ENCODE data around the gene RAPGEF5.

RAPGEF5 gene

DNA sequence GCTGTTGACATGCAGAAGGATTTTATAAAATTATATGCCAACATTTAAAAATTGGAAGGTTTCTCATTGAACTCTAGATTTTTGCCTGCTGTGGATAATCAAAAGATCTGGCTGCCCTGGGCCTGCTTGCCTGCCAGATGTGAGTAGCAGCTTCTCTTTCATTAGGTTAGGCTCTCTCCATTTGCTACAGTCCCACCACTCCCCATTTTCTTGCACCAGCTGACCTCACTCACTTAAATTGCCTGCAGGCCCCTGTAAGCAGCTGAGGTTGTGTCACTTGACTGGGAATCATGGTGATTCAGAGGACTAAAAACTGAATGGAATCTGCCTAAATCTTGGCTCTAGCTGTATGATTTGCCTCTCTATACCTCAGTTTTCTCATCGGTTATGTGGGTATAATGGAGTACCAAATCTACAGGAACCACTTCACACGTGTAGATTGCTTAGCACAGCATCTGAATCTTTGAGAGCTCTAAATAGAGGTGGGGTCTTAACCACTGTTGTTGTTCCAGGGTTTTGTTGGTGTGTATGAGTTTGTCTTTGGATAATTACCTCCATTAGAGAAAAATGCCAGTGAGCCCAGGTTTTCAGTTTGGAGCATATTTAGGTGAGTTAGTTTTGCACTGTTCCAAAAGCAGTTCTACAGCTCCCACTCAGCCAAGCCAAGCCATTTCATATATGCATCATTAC, 18.6 kb upstream of the RAPGEF5 start:
- Histone ChIP-seq H3K4me3 (ENCODE audit: low read length) (no peak overlapping the region), H3K9me3 (ENCODE audit: insufficient read depth, low read depth, low read length) (no peaks in the 10 kb centered on the region), H3K4me1 (ENCODE audit: insufficient read depth, low read length) (no peaks in the 10 kb centered on the region), H3K27ac (ENCODE audit: low read length) (no peak overlapping the region), H3K27me3 (ENCODE audit: insufficient read depth, low read length) (no peaks in the 10 kb centered on the region), H3K9ac (ENCODE audit: low read depth, low read length) (no peak overlapping the region), H3K36me3 (ENCODE audit: insufficient read depth, low read depth, low read length) (no peaks in the 10 kb centered on the region)

GRCh38 chr7:22373911-22374310, 17.0 kb upstream of the RAPGEF5 start:
- no peaks in the 10 kb centered on the region for H3K4me1 ChIP-seq (ENCODE audit: insufficient read depth, low read length)
- H3K9ac ChIP-seq (ENCODE audit: low read depth, low read length), result no peak overlapping the region
- H3K9me3 ChIP-seq (ENCODE audit: insufficient read depth, low read depth, low read length), result no peaks in the 10 kb centered on the region
- no peaks in the 10 kb centered on the region for H3K27me3 ChIP-seq (ENCODE audit: insufficient read depth, low read length)
- no peak overlapping the region for H3K27ac ChIP-seq (ENCODE audit: low read length)
- H3K4me3 ChIP-seq (ENCODE audit: low read length), result no peak overlapping the region
- no peaks in the 10 kb centered on the region for H3K36me3 ChIP-seq (ENCODE audit: insufficient read depth, low read depth, low read length)

DNA sequence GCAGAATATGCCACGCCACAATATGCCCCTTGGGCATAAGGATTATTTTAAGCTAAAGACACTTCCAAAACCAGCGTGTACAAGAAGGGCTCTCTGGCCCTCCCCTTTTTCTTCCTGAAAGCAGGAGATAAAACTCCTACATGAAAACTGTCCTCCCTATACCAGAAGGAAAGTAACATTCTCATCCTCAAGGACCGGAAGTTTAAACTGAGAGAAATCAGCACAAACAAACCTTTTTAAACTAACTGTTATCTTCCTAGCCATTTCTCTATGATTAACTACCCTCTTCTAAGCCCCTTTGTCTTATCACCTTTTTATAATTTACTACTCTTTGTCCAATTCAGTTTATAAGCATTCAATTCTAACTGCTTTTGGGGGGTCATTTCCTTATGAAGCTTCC, 16.4 kb upstream of the RAPGEF5 start:
- H3K4me1 ChIP-seq (ENCODE audit: insufficient read depth, low read length), result no peaks in the 10 kb centered on the region
- H3K27ac ChIP-seq (ENCODE audit: low read length), result no peak overlapping the region
- H3K4me3 ChIP-seq (ENCODE audit: low read length), result no peak overlapping the region
- H3K9me3 ChIP-seq (ENCODE audit: insufficient read depth, low read depth, low read length), result no peaks in the 10 kb centered on the region
- H3K27me3 ChIP-seq (ENCODE audit: insufficient read depth, low read length), result no peaks in the 10 kb centered on the region
- no peaks in the 10 kb centered on the region for H3K36me3 ChIP-seq (ENCODE audit: insufficient read depth, low read depth, low read length)
- H3K9ac ChIP-seq (ENCODE audit: low read depth, low read length), result no peak overlapping the region

DNA sequence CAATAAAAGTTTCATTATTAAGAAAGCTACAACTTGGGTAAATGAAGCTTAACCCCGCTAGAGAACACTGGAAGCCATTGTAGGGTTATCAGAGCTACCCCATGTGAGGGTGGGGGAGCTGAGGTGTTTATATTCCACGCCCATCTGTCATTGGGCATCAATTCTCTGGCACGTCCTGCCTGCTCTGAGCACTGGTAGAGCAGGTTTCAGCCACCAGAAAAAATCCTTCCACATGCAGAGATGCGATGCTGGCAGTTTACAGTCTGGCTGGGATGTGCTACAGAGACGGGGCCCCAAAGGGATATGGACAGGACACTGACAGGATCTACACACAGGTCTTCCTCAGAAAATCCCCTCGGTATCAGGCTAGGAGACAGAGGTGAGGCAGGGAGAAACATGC, 15.9 kb upstream of the RAPGEF5 start:
- no peaks in the 10 kb centered on the region for H3K9me3 ChIP-seq (ENCODE audit: insufficient read depth, low read depth, low read length)
- H3K9ac ChIP-seq (ENCODE audit: low read depth, low read length), result no peak overlapping the region
- H3K27me3 ChIP-seq (ENCODE audit: insufficient read depth, low read length), result no peaks in the 10 kb centered on the region
- no peaks in the 10 kb centered on the region for H3K36me3 ChIP-seq (ENCODE audit: insufficient read depth, low read depth, low read length)
- no peak overlapping the region for H3K4me3 ChIP-seq (ENCODE audit: low read length)
- H3K27ac ChIP-seq (ENCODE audit: low read length), result no peak overlapping the region
- H3K4me1 ChIP-seq (ENCODE audit: insufficient read depth, low read length), result no peaks in the 10 kb centered on the region

GRCh38 chr7:22371878-22372277, 14.9 kb upstream of the RAPGEF5 start:
- Histone ChIP-seq H3K27ac (ENCODE audit: low read length) (no peak overlapping the region), H3K9ac (ENCODE audit: low read depth, low read length) (no peak overlapping the region), H3K27me3 (ENCODE audit: insufficient read depth, low read length) (no peaks in the 10 kb centered on the region), H3K36me3 (ENCODE audit: insufficient read depth, low read depth, low read length) (no peaks in the 10 kb centered on the region), H3K4me1 (ENCODE audit: insufficient read depth, low read length) (no peaks in the 10 kb centered on the region), H3K4me3 (ENCODE audit: low read length) (no peak overlapping the region), H3K9me3 (ENCODE audit: insufficient read depth, low read depth, low read length) (no peaks in the 10 kb centered on the region)

DNA sequence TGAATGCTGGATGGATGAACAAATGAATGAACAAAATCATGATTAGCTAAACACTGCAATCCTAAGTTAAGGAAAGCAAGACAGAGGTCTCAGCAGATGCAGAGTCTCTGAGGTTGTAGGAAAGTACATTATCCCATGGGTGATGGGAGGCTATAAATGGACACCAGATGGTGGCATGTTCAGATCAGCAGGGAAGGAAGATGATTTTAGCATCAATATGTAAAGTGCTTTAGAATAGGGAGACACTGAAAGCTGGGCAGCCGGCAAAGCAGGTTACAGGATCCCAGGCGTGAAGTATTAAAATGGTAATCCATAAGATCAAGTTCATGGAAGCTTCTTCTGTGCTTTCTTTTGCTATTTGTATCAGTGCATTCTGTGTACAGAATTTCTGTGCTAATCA, 7.9 kb upstream of the RAPGEF5 start:
- Histone ChIP-seq H3K36me3 (ENCODE audit: insufficient read depth, low read depth, low read length) (no peaks in the 10 kb centered on the region), H3K27ac (ENCODE audit: low read length) (no peak overlapping the region), H3K9me3 (ENCODE audit: insufficient read depth, low read depth, low read length) (no peaks in the 10 kb centered on the region), H3K4me1 (ENCODE audit: insufficient read depth, low read length) (no peaks in the 10 kb centered on the region), H3K27me3 (ENCODE audit: insufficient read depth, low read length) (no peaks in the 10 kb centered on the region), H3K4me3 (ENCODE audit: low read length) (no peak overlapping the region), H3K9ac (ENCODE audit: low read depth, low read length) (no peak overlapping the region)

DNA sequence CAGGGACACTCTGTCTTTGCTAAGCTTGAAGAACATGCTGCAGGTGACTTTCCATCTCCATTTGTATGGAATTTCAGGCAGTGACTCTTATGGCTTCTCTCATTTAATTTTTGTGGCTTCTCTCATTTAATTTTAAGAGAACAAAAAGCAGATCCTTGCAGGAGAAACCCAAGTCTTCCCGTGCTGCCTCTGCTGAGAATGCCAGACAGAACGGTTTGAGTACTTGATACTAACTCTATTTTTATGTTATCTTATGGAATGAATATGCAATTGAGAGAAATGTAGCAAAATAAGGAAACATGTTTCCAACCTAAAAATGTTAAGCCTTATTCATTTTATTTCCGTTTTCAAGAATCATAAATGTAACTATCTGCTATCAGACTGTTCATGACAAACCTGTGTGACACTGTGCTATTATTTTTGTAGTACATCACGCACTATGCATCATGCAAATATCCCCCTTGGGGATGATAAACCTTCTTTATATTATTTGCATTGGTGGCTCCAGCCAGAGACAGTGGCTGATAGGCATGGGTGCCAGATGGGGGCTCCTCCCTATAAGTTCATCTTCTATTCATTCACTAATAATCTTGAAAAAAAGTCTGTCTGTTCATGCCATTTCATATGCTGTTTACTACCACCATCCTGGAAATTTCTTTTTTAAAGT, 6.9 kb upstream of the RAPGEF5 start:
- H3K4me1 ChIP-seq (ENCODE audit: insufficient read depth, low read length), result no peaks in the 10 kb centered on the region
- H3K27me3 ChIP-seq (ENCODE audit: insufficient read depth, low read length), result peaks cover 3% of the 10 kb centered on the region; the same call in 1 of the 2 replicates
- H3K4me3 ChIP-seq (ENCODE audit: low read length), result no peak overlapping the region
- H3K36me3 ChIP-seq (ENCODE audit: insufficient read depth, low read depth, low read length), result no peaks in the 10 kb centered on the region
- H3K9ac ChIP-seq (ENCODE audit: low read depth, low read length), result no peak overlapping the region
- H3K9me3 ChIP-seq (ENCODE audit: insufficient read depth, low read depth, low read length), result no peaks in the 10 kb centered on the region
- no peak overlapping the region for H3K27ac ChIP-seq (ENCODE audit: low read length)

GRCh38 chr7:22361795-22362194, 4.8 kb upstream of the RAPGEF5 start:
- H3K9ac ChIP-seq (ENCODE audit: low read depth, low read length), result no peak overlapping the region
- H3K27ac ChIP-seq (ENCODE audit: low read length), result no peak overlapping the region
- H3K4me3 ChIP-seq (ENCODE audit: low read length), result no peak overlapping the region
- H3K36me3 ChIP-seq (ENCODE audit: insufficient read depth, low read depth, low read length), result no peaks in the 10 kb centered on the region
- peaks cover 10% of the 10 kb centered on the region for H3K4me1 ChIP-seq (ENCODE audit: insufficient read depth, low read length)
- no peaks in the 10 kb centered on the region for H3K9me3 ChIP-seq (ENCODE audit: insufficient read depth, low read depth, low read length)
- H3K27me3 ChIP-seq (ENCODE audit: insufficient read depth, low read length), result peaks cover 19% of the 10 kb centered on the region

- Histone ChIP-seq H3K4me3 (ENCODE audit: low read length) (no peak overlapping the region), H3K27ac (ENCODE audit: low read length) (no peak overlapping the region), H3K4me1 (ENCODE audit: insufficient read depth, low read length) (peaks cover 10% of the 10 kb centered on the region), H3K36me3 (ENCODE audit: insufficient read depth, low read depth, low read length) (no peaks in the 10 kb centered on the region), H3K9me3 (ENCODE audit: insufficient read depth, low read depth, low read length) (no peaks in the 10 kb centered on the region), H3K9ac (ENCODE audit: low read depth, low read length) (no peak overlapping the region), H3K27me3 (ENCODE audit: insufficient read depth, low read length) (peaks cover 19% of the 10 kb centered on the region)
These were observed 4.4 kb upstream of the RAPGEF5 start for GRCh38 chr7:22361320-22361719.

GRCh38 chr7:22358820-22359697, 2.1 kb upstream of the RAPGEF5 start:
- no peaks in the 10 kb centered on the region for H3K36me3 ChIP-seq (ENCODE audit: insufficient read depth, low read depth, low read length)
- peaks cover 20% of the 10 kb centered on the region for H3K4me1 ChIP-seq (ENCODE audit: insufficient read depth, low read length)
- no peaks in the 10 kb centered on the region; the same call in 1 of the 2 replicates for H3K9me3 ChIP-seq (ENCODE audit: insufficient read depth, low read depth, low read length)
- no peak overlapping the region for H3K27ac ChIP-seq (ENCODE audit: low read length)
- no peak overlapping the region for H3K4me3 ChIP-seq (ENCODE audit: low read length)
- H3K9ac ChIP-seq (ENCODE audit: low read depth, low read length), result no peak overlapping the region
- peaks cover 30% of the 10 kb centered on the region for H3K27me3 ChIP-seq (ENCODE audit: insufficient read depth, low read length)

GRCh38 chr7:22357311-22358175, 589 bp upstream of the RAPGEF5 start:
- peak overlapping the region; percentile 11; the same call in 1 of the 2 replicates for H3K9ac ChIP-seq (ENCODE audit: low read depth, low read length)
- H3K27ac ChIP-seq (ENCODE audit: low read length), result no peak overlapping the region

More at GRCh38 chr7:22357311-22358175, 589 bp upstream of the RAPGEF5 start:
- Histone ChIP-seq H3K4me3 (ENCODE audit: low read length) (peak overlapping the region; percentile 77), H3K27me3 (ENCODE audit: insufficient read depth, low read length) (peaks cover 30% of the 10 kb centered on the region), H3K4me1 (ENCODE audit: insufficient read depth, low read length) (peaks cover 20% of the 10 kb centered on the region), H3K9me3 (ENCODE audit: insufficient read depth, low read depth, low read length) (no peaks in the 10 kb centered on the region; the same call in 1 of the 2 replicates), H3K36me3 (ENCODE audit: insufficient read depth, low read depth, low read length) (no peaks in the 10 kb centered on the region)
